HepG2 (cell line): Measurements from ENCODE around the gene CPNE5. TPM values are rescaled to one million over a fixed set of nuclear protein-coding genes. Genes with fewer than 3 reads are reported as not detected.
A peak's percentile ranks its signal among the peaks of the same experiment; 100 is the strongest.

Experiments used
- ATAC-seq: fragments of 200-7000 bp; cut with Tn5 transposase; 3 replicates; pipeline ENCODE4 v1.9.1; 2020; ENCODE audit warnings: mild to moderate bottlenecking, moderate library complexity
- BruUV-seq: library from RNA; stranded (reverse); fragments of 400-500 nt; replicated peaks from 2 replicates; lab custom pipeline; 2021; lab: Mats Ljungman, UMichigan
- CTCF ChIA-PET: fragments of 300-600 bp; formaldehyde crosslinking; extraction: SDS; loops from one replicate; lab custom pipeline; 2021; ENCODE audit warnings: low total read pairs, inconsistent platforms, low intra/inter-chr PET ratio; lab: Yijun Ruan, JAX
- POLR2A ChIA-PET: fragments of 350-600 bp; sonication (Branson Sonifier 250); formaldehyde crosslinking; loops from one replicate; lab custom pipeline; 2020; ENCODE audit warnings: antibody characterized with exemption, inconsistent platforms; lab: Yijun Ruan, JAX
- DNase-seq: peaks from one replicate; pipeline ENCODE4 v3.0.0-alpha.2; 2015; ENCODE audit warnings: low spot score
- FAIRE-seq: peaks from 3 replicates; lab custom pipeline; 2011; peaks lifted over from hg19 to GRCh38; lab: Jason Lieb, UNC
- H2AFZ ChIP-seq: one replicate; pipeline ENCODE4 v1.6.1; 2011; ENCODE audit warnings: low read length, inconsistent platforms
- H3K27ac ChIP-seq: fragments of 300-600 bp; 3 replicates; pipeline ENCODE4 v1.8.0; 2011; ENCODE audit warnings: mixed run types, mild to moderate bottlenecking, mixed read lengths, low read length, inconsistent platforms; ENCODE audit not compliant: insufficient read depth; ENCODE audit errors: extremely low read length
- H3K27me3 ChIP-seq, 2 experiments: fragments of 200-600 bp in 1 of 2; 2 replicates in 1 of 2; 3 replicates in 1 of 2; pipeline versions ENCODE4 v1.6.0 to v1.8.0; 2011; ENCODE audit warnings: low read length in 2 of 2, mild to moderate bottlenecking in 2 of 2, moderate library complexity in 2 of 2, inconsistent platforms in 1 of 2; ENCODE audit not compliant: insufficient read depth in 2 of 2, control insufficient read depth in 1 of 2
- H3K36me3 ChIP-seq, 2 experiments: fragments of 200-600 bp in 1 of 2; replicated peaks in 1 of 2; 2 replicates in 1 of 2; 3 replicates in 1 of 2; pipeline versions ENCODE4 v1.5.1 to v1.8.0; 2011; ENCODE audit warnings: low read length in 2 of 2, inconsistent platforms in 1 of 2; ENCODE audit not compliant: insufficient read depth in 2 of 2, control insufficient read depth in 1 of 2
- H3K4me1 ChIP-seq: 2 replicates; pipeline ENCODE4 v1.5.1; 2012; ENCODE audit warnings: low read length, inconsistent platforms; ENCODE audit not compliant: insufficient read depth
- H3K4me2 ChIP-seq: 2 replicates; pipeline ENCODE4 v1.6.0; 2011; ENCODE audit warnings: low read depth, low read length, inconsistent platforms
- H3K4me3 ChIP-seq, 3 experiments: fragments of 200-600 bp in 1 of 3; sonication (generic), shearing (Covaris generic) in 1 of 3; replicated peaks in 1 of 3; 2 replicates each; pipeline ENCODE4 v1.5.1; 2011 to 2016; ENCODE audit warnings: low read length in 3 of 3, inconsistent platforms in 2 of 3, low read depth in 2 of 3, mild to moderate bottlenecking in 2 of 3, control low read depth in 1 of 3, mixed read lengths in 1 of 3; ENCODE audit not compliant: insufficient read depth in 1 of 3
- H3K79me2 ChIP-seq: one replicate; pipeline ENCODE4 v1.6.1; 2011; ENCODE audit warnings: low read length, inconsistent platforms; ENCODE audit not compliant: insufficient read depth
- H3K9ac ChIP-seq: 2 replicates; pipeline ENCODE4 v1.6.0; 2011; ENCODE audit warnings: mild to moderate bottlenecking, low read depth, low read length, inconsistent platforms; ENCODE audit not compliant: insufficient read depth
- H3K9me3 ChIP-seq: 2 replicates; pipeline ENCODE4 v1.5.1; 2012; ENCODE audit warnings: mild to moderate bottlenecking, low read length
- H4K20me1 ChIP-seq: 2 replicates; pipeline ENCODE4 v1.6.0; 2011; ENCODE audit warnings: inconsistent platforms, mild to moderate bottlenecking, low read length, moderate library complexity; ENCODE audit not compliant: insufficient read depth
- ASH2L ChIP-seq: fragments of 300-600, 200-600 bp; sonication (generic); IDR thresholded peaks from 2 replicates; pipeline ENCODE4 v1.7.0; 2017; ENCODE audit warnings: low read depth, mild to moderate bottlenecking, moderate library complexity, mixed read lengths, low read length; ENCODE audit not compliant: insufficient read length
- ATF7-NPFF ChIP-seq: sonication (generic); formaldehyde crosslinking; IDR thresholded peaks from 2 replicates; pipeline ENCODE4 v1.8.1; 2023; ENCODE audit warnings: mild to moderate bottlenecking, low read depth, missing genetic modification reagents, moderate library complexity
- FIP1L1 ChIP-seq: fragments of 200-400 bp; formaldehyde crosslinking; IDR thresholded peaks from 2 replicates; pipeline ENCODE4 v1.6.1; 2018; ENCODE audit warnings: low read depth, mild to moderate bottlenecking, low read length, moderate library complexity, borderline replicate concordance; ENCODE audit not compliant: insufficient read depth
- GABPA ChIP-seq, 2 experiments: IDR thresholded peaks; 2 replicates each; pipeline ENCODE4 v1.6.1; 2011 to 2016; ENCODE audit warnings: low read depth in 2 of 2, low read length in 1 of 2, missing biosample characterization in 1 of 2, missing genetic modification characterization in 1 of 2
- KAT8 ChIP-seq: IDR thresholded peaks from 2 replicates; pipeline ENCODE4 v1.6.1; 2016; ENCODE audit warnings: missing genetic modification reagents, missing compliant biosample characterization
- KLF16 ChIP-seq, 2 experiments: sonication (generic) in 1 of 2; formaldehyde crosslinking in 1 of 2; IDR thresholded peaks; 2 replicates each; pipeline versions ENCODE4 v1.6.1 to v1.8.0; 2016 to 2023; ENCODE audit warnings: missing genetic modification reagents in 2 of 2, missing compliant biosample characterization in 1 of 2
- RFXAP ChIP-seq: sonication (generic); formaldehyde crosslinking; IDR thresholded peaks from 2 replicates; pipeline ENCODE4 v1.4.0; 2020; ENCODE audit warnings: missing genetic modification reagents, borderline replicate concordance
- RXRA ChIP-seq: sonication (generic); formaldehyde crosslinking; IDR thresholded peaks from 2 replicates; pipeline ENCODE4 v1.5.1; 2020; ENCODE audit warnings: missing genetic modification reagents
- SIN3A ChIP-seq: IDR thresholded peaks from 2 replicates; pipeline ENCODE4 v1.6.1; 2011; ENCODE audit warnings: low read depth, mild to moderate bottlenecking, control low read depth, low read length, borderline replicate concordance
- STAG1 ChIP-seq: sonication (generic); formaldehyde crosslinking; IDR thresholded peaks from 2 replicates; pipeline ENCODE4 v1.4.0; 2020; ENCODE audit warnings: missing genetic modification reagents
- ZNF768 ChIP-seq: sonication (generic); formaldehyde crosslinking; IDR thresholded peaks from 2 replicates; pipeline ENCODE4 v1.4.0; 2020; ENCODE audit warnings: missing genetic modification reagents
- ZSCAN9 ChIP-seq: IDR thresholded peaks from 2 replicates; pipeline ENCODE4 v1.6.1; 2016; ENCODE audit warnings: borderline replicate concordance
- WGBS: methylation state at CpG from one replicate; pipeline ENCODE4 v1.1.6; 2017; ENCODE audit warnings: low lambda C conversion rate; 5-methylcytosine and 5-hydroxymethylcytosine counted together
- in situ Hi-C: cut with HindIII; loops from 2 replicates; pipeline ENCODE4 v1.10.0; 2017; ENCODE audit warnings: low pct_unique_long_range_greater_than_20kb; ENCODE audit not compliant: extremely low pct_ligation_motif_present
- intact Hi-C: fragments of 100-400 bp; cut with micrococcal nuclease; formaldehyde crosslinking; loops from one replicate; pipeline ENCODE4 v1.10.0; 2022; ENCODE audit not compliant: unreplicated experiment
- polyA plus RNA-seq, 8 experiments: library from polyadenylated mRNA; depleted of rRNA in 3 of 8; stranded (reverse) in 7 of 8; unstranded in 1 of 8; fragments of >200 nt; fragmentation: Illumina TruSeq in 4 of 8; extraction: Trizol in 4 of 8; gene quantifications; 2 replicates each; pipeline versions ENCODE4 v1.2.1 to v1.2.3, GENCODE V29; 2011 to 2016; ENCODE audit warnings: low read depth in 4 of 8, missing spikeins in 1 of 8, mixed read lengths in 1 of 8; ENCODE audit not compliant: insufficient read depth in 1 of 8
- total RNA-seq, 5 experiments: library from RNA; depleted of rRNA; stranded (reverse); fragments of >200 nt; fragmentation: Illumina TruSeq; extraction: Trizol; gene quantifications; 2 replicates each; pipeline ENCODE4 v1.2.3, GENCODE V29; 2016; ENCODE audit warnings: low read depth in 1 of 5
- TF ChIP-seq, protein P1 (sequence below): sonication (generic); formaldehyde crosslinking; IDR thresholded peaks from 2 replicates; pipeline ENCODE4 v1.4.0; 2020; ENCODE audit warnings: mild to moderate bottlenecking, missing genetic modification reagents, borderline replicate concordance
- TF ChIP-seq, protein P2 (sequence below): IDR thresholded peaks from 2 replicates; pipeline ENCODE4 v1.6.1; 2018; ENCODE audit warnings: missing genetic modification reagents
- TF ChIP-seq, protein P3 (sequence below): IDR thresholded peaks from 2 replicates; pipeline ENCODE4 v1.6.1; 2016; ENCODE audit warnings: low read depth, borderline replicate concordance

CPNE5 gene
- total and polyA plus RNA-seq, 2 of the 13 experiments (the other 11 are each of a cell fraction or from before 2014, with no cell fraction given) = 0.16 TPM; not detected in 1

DNA sequence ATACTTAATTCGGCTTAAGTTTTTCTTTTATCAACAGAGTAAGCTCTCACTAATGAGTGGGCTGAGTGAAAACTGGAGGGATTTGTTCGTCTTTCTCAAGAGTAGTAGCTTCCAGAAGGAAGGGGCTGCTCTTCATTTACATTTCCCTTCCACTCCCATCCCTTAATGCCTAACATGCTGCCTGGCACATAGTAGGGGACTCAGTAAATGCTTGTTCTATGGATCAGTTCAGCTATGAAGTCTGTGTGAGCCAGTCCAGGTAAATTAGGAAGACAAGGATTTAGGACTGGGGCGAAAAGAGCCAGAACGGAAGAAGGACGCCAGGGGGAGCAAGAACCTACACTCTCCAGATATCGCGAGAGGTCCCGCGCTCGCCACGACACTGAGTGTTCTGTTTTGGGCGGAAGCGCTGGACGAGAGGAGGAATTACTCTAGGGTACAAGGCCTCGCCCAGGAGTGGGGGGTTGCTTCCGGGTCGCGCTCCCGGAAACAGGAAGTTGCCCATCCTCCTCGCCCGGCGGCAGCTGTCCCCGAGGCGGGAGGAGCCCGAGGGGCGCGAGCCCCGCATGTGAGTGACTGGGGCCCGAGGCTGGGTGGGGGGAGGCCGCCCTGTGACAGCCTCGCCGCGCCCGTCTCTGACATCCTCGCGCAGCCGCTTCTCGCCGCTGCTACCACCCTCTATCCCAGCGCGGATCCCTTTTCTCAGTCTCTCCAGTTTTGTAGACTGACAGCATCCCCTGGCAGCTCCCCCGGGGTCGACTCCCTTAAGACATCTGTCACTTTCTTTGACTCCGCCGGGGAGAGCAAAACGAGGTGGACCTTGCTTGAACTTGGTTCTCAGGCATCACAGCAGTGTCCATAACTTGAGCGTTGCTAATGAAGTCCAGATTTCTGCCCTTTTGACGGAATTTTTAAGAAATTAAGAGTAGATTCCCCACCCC, 46.5 kb upstream of the CPNE5 start, which contains the start of gene C6orf89:
Gene C6orf89 (plus strand): TSS at position 492 of the 941 bp plus-strand sequence. CDS start 13,493 bp downstream, outside the sequence.
- peak; percentile 99 for ATAC-seq
- Histone ChIP-seq H3K36me3 (no peaks in the 10 kb centered on the region), H3K4me2 (peak within 1 kb of the TSS; percentile 92), H4K20me1 (no peaks in the 10 kb centered on the region), H3K4me1 (peaks cover 15% of the 10 kb centered on the region), H3K79me2 (peaks cover 10% of the 10 kb centered on the region), H2AFZ (peak within 1 kb of the TSS; percentile 99), H3K4me3 (peak within 1 kb of the TSS; percentile 77 to 82 (median 77)), H3K9me3 (peaks cover 3% of the 10 kb centered on the region; the same call in 1 of the 2 replicates), H3K27ac (peak within 1 kb of the TSS; percentile 74), H3K27me3 (no peaks in the 10 kb centered on the region; a peak in 2 of 5 replicates), H3K9ac (peak within 1 kb of the TSS; percentile 75)
- intact Hi-C loops (loop anchor here (1.0 to 10.0 kb wide), 4 partner anchors 101 to 325 kb away; partner anchors contain the start of genes CDKN1A and MTCH1), in situ Hi-C loops (loop anchor here (10.0 kb wide), 2 partner anchors 129 to 329 kb away; no protein-coding TSS in a partner anchor)
- FAIRE-seq = peak; percentile 97
- CTCF ChIA-PET = interaction anchor here (1.3 to 1.9 kb wide), 3 partner anchors 11 to 325 kb away, joined by 5 to 23 read pairs (median 9); partner anchors contain the start of gene PPIL1
- peak; percentile 99 for DNase-seq
- 2% methylated on average over 26 of the region's 48 CpGs for WGBS
- TSS peak; percentile 68 for BruUV-seq
- POLR2A ChIA-PET = interaction anchor here (0.8 to 3.6 kb wide), 8 partner anchors 11 to 357 kb away, joined by 3 to 61 read pairs (median 4); partner anchors contain the start of genes MTCH1 and PPIL1
- TF ChIP-seq, protein P1, sequence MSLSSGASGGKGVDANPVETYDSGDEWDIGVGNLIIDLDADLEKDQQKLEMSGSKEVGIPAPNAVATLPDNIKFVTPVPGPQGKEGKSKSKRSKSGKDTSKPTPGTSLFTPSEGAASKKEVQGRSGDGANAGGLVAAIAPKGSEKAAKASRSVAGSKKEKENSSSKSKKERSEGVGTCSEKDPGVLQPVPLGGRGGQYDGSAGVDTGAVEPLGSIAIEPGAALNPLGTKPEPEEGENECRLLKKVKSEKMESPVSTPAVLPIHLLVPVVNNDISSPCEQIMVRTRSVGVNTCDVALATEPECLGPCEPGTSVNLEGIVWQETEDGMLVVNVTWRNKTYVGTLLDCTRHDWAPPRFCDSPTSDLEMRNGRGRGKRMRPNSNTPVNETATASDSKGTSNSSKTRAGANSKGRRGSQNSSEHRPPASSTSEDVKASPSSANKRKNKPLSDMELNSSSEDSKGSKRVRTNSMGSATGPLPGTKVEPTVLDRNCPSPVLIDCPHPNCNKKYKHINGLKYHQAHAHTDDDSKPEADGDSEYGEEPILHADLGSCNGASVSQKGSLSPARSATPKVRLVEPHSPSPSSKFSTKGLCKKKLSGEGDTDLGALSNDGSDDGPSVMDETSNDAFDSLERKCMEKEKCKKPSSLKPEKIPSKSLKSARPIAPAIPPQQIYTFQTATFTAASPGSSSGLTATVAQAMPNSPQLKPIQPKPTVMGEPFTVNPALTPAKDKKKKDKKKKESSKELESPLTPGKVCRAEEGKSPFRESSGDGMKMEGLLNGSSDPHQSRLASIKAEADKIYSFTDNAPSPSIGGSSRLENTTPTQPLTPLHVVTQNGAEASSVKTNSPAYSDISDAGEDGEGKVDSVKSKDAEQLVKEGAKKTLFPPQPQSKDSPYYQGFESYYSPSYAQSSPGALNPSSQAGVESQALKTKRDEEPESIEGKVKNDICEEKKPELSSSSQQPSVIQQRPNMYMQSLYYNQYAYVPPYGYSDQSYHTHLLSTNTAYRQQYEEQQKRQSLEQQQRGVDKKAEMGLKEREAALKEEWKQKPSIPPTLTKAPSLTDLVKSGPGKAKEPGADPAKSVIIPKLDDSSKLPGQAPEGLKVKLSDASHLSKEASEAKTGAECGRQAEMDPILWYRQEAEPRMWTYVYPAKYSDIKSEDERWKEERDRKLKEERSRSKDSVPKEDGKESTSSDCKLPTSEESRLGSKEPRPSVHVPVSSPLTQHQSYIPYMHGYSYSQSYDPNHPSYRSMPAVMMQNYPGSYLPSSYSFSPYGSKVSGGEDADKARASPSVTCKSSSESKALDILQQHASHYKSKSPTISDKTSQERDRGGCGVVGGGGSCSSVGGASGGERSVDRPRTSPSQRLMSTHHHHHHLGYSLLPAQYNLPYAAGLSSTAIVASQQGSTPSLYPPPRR (CRISPR knock-in tag) = peak; percentile 78; the same call in 1 of the 2 replicates
- peak; percentile 90 for TF ChIP-seq RXRA
- peak; percentile 96 for TF ChIP-seq ZSCAN9 (CRISPR knock-in tag)
- TF ChIP-seq ASH2L = peak; percentile 99
- TF ChIP-seq, protein P2, sequence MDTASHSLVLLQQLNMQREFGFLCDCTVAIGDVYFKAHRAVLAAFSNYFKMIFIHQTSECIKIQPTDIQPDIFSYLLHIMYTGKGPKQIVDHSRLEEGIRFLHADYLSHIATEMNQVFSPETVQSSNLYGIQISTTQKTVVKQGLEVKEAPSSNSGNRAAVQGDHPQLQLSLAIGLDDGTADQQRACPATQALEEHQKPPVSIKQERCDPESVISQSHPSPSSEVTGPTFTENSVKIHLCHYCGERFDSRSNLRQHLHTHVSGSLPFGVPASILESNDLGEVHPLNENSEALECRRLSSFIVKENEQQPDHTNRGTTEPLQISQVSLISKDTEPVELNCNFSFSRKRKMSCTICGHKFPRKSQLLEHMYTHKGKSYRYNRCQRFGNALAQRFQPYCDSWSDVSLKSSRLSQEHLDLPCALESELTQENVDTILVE (CRISPR knock-in tag) = peak; percentile 96
- TF ChIP-seq FIP1L1 = no peak
- TF ChIP-seq RFXAP (CRISPR knock-in tag) = peak; percentile 51; the same call in 1 of the 2 replicates
- TF ChIP-seq KAT8 (CRISPR knock-in tag) = peak; percentile 100
- TF ChIP-seq, protein P3, sequence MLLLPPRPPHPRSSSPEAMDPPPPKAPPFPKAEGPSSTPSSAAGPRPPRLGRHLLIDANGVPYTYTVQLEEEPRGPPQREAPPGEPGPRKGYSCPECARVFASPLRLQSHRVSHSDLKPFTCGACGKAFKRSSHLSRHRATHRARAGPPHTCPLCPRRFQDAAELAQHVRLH = peak; percentile 90; the same call in 1 of the 2 replicates
- TF ChIP-seq ATF7-NPFF (CRISPR knock-in tag) = peak; percentile 96
- TF ChIP-seq STAG1 = peak; percentile 47
- peak; percentile 77 for TF ChIP-seq ZNF768
- TF ChIP-seq SIN3A = peak; percentile 94
- TF ChIP-seq GABPA (IDR thresholded peaks at IDR 0.05; ENCODE audit: low read depth, low read length) = peak; percentile 92
- peak; percentile 97 for TF ChIP-seq GABPA (CRISPR knock-in tag; IDR thresholded peaks at IDR 0.05; ENCODE audit: low read depth)
- TF ChIP-seq KLF16 (CRISPR knock-in tag; IDR thresholded peaks at IDR 0.05) = peak; percentile 49 to 97; a peak in 3 of 4 replicates
